DMS 273 (cell line): ENCODE results near the gene ZC3H4.

Experiments used
- DNase-seq: peaks from one replicate; lab custom pipeline; 2025; ENCODE audit not compliant: unreplicated experiment; lab: John Stamatoyannopoulos, UW

ZC3H4 gene

DNA sequence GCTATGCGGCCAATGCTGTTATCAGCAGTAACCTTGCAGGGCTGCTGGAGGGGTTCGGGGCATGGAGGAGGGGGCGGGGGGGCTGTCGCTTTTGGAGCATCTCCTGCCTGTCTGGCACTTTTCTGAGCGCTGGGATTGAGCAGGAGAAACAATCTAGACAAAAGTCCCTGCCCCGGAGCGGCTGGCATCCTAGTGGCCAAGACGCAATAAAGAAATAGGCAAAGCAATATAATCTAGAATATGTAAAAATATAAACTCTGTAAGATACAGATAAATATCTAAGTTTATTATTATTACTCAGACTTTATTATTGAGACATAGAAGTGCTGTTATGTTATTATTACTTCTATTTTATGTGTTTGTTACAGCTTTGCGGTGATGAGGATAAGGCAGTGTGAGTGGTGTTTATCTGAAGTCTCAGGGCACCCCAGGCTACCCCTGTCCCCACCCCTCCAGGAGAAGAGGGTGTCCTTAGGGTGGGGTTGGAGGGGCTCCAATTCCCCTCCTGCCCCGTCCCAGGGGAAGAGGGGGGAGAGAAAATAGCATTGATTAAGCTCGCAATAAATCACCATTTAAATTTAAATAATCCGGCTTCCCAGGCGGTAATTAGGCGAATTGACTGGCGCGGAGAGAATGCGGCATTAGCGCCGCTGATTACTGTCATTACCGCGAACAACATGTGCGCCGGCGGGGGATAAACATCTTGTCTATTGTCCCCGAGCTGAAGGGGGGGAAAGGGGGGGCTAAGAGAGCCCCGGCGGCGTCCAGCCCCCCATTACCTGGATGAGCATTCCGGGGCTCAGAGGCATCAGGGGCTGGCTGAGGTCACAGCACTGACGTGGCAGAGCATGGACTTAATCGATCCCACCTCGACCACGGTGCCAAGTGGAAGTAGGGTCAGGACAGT lies 90.8 kb downstream of the ZC3H4 start:
- DNase-seq, result peak; percentile 45

DNA sequence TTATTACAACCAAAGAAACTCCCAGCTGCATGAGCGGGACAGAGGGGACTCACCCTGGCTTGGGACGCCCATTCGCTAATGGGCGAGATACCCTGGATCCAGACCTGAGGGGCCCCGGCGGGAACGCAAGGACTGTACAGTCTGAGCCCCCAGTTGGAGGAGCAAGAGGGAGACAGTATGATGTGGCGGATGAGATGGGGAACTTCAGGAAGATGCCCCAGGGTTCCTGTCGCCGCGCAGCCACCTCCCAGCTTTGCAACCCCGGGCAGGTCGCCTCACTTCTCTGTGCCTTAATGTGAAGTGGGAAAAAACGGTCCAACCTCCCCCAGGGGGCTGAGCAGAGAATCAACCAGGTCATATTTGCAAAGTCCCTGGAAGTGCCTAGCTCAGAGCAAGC lies 91.4 kb downstream of the ZC3H4 start:
- no peak for DNase-seq

DNA sequence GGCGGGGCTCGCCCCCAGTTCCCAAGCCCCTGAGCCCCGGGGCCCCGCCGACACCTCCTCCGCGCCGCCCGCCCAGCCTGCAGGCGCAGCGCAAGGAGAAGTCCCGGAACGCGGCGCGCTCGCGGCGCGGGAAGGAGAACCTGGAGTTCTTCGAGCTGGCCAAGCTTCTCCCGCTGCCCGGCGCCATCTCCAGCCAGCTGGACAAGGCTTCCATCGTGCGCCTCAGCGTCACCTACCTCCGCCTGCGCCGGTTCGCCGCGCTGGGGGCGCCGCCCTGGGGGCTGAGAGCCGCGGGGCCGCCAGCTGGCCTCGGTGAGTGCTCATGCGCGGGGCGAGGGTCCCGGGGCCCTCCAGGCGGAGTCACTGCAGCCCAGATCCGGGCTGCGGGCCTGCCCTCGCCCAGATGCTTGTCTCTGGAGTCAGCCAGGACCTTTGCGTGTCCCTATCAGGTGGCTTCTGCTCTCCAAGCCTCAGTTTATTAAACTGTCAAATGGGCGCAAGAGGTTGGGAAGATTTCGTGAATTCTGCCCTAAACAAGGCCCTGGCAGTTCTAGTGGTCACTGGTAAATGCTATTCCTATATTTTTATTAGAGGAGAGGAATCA lies 91.9 kb downstream of the ZC3H4 start:
- DNase-seq, result peak; percentile 63

DNA sequence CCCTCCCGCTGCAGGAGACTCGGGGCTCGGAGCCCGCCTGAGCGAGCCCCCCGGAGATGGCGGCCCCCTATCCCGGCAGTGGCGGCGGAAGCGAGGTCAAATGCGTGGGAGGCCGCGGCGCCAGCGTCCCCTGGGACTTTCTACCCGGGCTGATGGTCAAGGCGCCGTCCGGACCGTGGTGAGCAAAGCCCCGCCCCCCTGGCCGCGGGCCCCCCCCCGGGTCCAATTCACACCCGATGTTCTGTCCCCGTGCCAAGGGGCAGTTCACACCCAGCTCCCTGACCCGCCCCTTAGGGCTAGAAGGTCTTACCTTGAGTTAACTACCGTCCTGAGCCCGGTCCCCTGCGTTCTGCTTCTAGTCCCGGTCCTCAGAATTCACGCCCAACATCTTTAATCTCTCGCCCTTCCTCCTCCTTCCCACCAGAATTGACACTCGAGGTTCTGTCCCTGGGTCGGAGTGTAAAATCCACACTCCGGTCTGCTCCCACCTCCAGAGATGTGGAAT lies 92.5 kb downstream of the ZC3H4 start:
- peak; percentile 63 for DNase-seq

DNA sequence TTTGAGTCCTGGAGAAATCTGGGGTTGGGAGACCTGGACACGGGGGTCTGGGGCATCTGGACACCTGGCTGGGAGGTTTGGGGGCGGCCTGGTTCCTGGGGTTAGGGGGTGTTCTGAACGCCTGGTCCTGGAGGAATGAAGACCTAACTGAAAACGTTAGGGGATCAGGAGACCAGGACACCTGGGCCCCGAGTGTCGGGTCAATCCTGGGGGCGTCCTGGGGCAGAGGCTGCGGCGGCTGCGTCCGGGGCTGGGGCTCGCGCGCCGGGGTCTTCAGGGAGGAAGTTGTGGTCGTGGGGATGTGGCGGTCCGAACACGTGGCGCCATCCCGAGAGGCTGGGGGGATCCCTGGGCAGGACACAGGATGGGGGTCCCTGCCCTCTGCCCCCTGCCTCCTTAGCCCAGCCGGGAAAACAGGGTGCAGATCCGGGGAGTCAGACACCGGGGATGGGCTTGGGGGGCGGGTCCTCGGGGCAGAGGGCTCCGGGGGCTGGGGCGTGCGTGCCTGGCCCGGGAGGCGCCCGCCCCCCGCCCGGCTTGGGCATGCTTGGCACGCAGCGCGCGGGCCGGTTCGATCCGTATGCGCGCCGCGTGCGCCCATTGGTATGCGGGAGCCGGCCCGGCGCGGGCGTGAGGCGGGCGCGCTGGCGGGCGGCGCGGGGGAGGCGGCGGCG lies 93.3 kb downstream of the ZC3H4 start:
- DNase-seq, result peak; percentile 53

DNA sequence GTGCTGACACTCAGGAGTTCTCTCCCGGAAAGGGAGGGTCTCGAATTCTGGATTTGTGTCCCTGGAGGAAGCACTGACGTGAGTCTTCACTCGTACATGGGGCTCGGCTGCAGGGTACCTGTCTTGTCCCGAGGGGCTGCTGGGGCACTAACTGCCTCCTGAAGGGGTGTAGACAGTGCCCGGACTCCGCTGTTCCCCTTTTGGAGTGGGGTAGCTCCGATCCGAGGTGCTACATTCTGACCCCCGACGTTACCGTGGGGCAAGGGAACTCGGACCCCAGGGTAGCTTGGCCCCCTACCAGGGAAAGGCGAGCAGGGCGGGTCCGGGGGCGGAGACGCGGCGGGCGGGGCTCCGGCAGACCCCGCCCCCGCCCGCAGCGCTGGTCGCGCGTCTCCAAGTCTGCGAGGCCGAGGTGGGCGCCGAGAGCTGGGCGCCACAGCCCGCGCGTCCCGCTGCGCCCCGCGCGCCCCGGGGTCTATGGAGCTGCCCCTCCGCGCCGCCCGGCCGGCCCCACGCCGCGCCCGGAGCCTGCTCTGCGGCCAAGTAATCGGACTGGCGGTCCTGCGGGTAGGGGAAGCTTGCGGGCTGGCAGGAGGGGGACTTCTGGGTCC lies 94.0 kb downstream of the ZC3H4 start, which contains the start of gene NPAS1:
Gene NPAS1, plus strand, starts transcription at position 407 of the 611 bp plus-strand sequence. CDS start 1,211 bp downstream, outside the sequence.
- DNase-seq, result peak; percentile 54

DNA sequence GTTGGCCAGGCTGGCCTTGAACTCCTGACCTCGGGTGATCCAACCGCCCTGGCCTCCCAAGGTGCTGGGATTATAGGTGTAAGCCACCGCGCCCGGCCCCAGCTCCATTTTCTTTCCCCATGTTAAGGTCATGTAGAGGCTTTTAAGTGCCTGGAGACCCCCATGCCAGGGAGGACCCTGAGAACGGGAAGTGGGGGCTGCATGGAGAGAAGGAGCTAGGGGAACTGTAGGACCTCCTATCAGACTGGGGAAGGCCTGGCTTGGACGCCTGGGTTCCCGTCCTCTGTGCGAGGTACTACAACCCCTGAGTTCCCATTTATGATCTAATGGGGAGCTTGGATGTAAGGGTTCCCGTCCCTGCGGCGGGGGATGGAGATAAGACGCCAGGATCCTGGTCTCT lies 94.7 kb downstream of the ZC3H4 start:
- DNase-seq, result no peak
